SK-N-SH (cell line): ENCODE measurements around the gene GPR42. TPM values are rescaled to one million over a fixed set of nuclear protein-coding genes. Genes with fewer than 3 reads are reported as not detected.

Experiments used
- CTCF ChIA-PET: fragments of 300-600, 350-600 bp; formaldehyde crosslinking; extraction: SDS; loops from one replicate; lab custom pipeline; 2021; lab: Yijun Ruan, JAX
- POLR2A ChIA-PET: fragments of 350-600 bp; sonication (Branson Sonifier 250); formaldehyde crosslinking; extraction: SDS; loops from one replicate; lab custom pipeline; 2020; ENCODE audit warnings: antibody characterized with exemption, inconsistent platforms; lab: Yijun Ruan, JAX
- DNase-seq: peaks from one replicate; pipeline ENCODE4 v3.0.0; 2012
- H2AFZ ChIP-seq: fragments of 200-600 bp; sonication (generic); 2 replicates; pipeline ENCODE4 v1.8.1; 2016; ENCODE audit warnings: antibody characterized with exemption, mild to moderate bottlenecking, low read depth
- H3F3A ChIP-seq: fragments of 200-600 bp; sonication (generic); replicated peaks from 2 replicates; pipeline ENCODE3; 2016; ENCODE audit warnings: antibody characterized with exemption, mild to moderate bottlenecking; ENCODE audit not compliant: insufficient read depth
- H3K27ac ChIP-seq, 2 experiments: fragments of 200-500 bp in 1 of 2; fragments of 200-600 bp in 1 of 2; sonication (Bioruptor generic) in 1 of 2; sonication (generic), shearing (Covaris generic) in 1 of 2; 2 replicates each; pipeline versions ENCODE4 v1.5.1 to v1.6.1; 2014 to 2016; ENCODE audit warnings: low read depth in 2 of 2, inconsistent platforms in 1 of 2, low read length in 1 of 2, mild to moderate bottlenecking in 1 of 2, mixed read lengths in 1 of 2
- H3K27me3 ChIP-seq: fragments of 200-600 bp; sonication (generic), shearing (Covaris generic); 2 replicates; pipeline ENCODE4 v1.6.1; 2016; ENCODE audit warnings: mixed run types; ENCODE audit not compliant: insufficient read depth
- H3K36me3 ChIP-seq, 2 experiments: fragments of 200-500 bp in 1 of 2; fragments of 200-600 bp in 1 of 2; sonication (Bioruptor generic) in 1 of 2; sonication (generic) in 1 of 2; replicated peaks in 1 of 2; 2 replicates each; pipeline versions ENCODE3 to v1.5.1; 2014 to 2016; ENCODE audit warnings: low read length in 1 of 2, mild to moderate bottlenecking in 1 of 2; ENCODE audit not compliant: insufficient read depth in 2 of 2, control insufficient read depth in 1 of 2
- H3K4me1 ChIP-seq, 2 experiments: fragments of 200-500 bp in 1 of 2; fragments of 200-600 bp in 1 of 2; sonication (Bioruptor generic) in 1 of 2; sonication (generic), shearing (Covaris generic) in 1 of 2; 2 replicates each; pipeline versions ENCODE4 v1.5.1 to v1.6.1; 2014 to 2016; ENCODE audit warnings: low read depth in 1 of 2, low read length in 1 of 2, mixed run types in 1 of 2; ENCODE audit not compliant: insufficient read depth in 2 of 2, control insufficient read depth in 1 of 2
- H3K4me2 ChIP-seq: fragments of 200-600 bp; sonication (generic), shearing (Covaris generic); 2 replicates; pipeline ENCODE4 v1.6.1; 2017; ENCODE audit warnings: mixed run types
- H3K4me3 ChIP-seq, 2 experiments: fragments of 200-500 bp in 1 of 2; fragments of 200-600 bp in 1 of 2; sonication (Bioruptor generic) in 1 of 2; sonication (generic), shearing (Covaris generic) in 1 of 2; 2 replicates each; pipeline versions ENCODE4 v1.5.1 to v1.8.1; 2014 to 2016; ENCODE audit warnings: low read depth in 2 of 2, inconsistent platforms in 1 of 2, low read length in 1 of 2, mild to moderate bottlenecking in 1 of 2, mixed read lengths in 1 of 2, moderate library complexity in 1 of 2
- H3K79me2 ChIP-seq: fragments of 200-600 bp; sonication (generic); 2 replicates; pipeline ENCODE4 v1.8.1; 2017; ENCODE audit warnings: mild to moderate bottlenecking; ENCODE audit not compliant: insufficient read depth
- H3K9ac ChIP-seq: fragments of 200-600 bp; sonication (generic); 2 replicates; pipeline ENCODE4 v1.6.1; 2017; ENCODE audit warnings: mixed run types
- H3K9me2 ChIP-seq: fragments of 200-600 bp; sonication (generic); 2 replicates; pipeline ENCODE4 v1.6.1; 2017; ENCODE audit warnings: mixed run types
- H3K9me3 ChIP-seq: fragments of 200-600 bp; sonication (generic); 2 replicates; pipeline ENCODE4 v1.6.1; 2017; ENCODE audit warnings: mixed run types, mild to moderate bottlenecking, moderate library complexity
- H4K20me1 ChIP-seq: fragments of 200-600 bp; sonication (generic); 2 replicates; pipeline ENCODE4 v1.6.1; 2017; ENCODE audit warnings: mild to moderate bottlenecking, mixed run types; ENCODE audit not compliant: insufficient read depth
- CHD2 ChIP-seq: fragments of 150-350 bp; IDR thresholded peaks from 2 replicates; pipeline ENCODE4 v1.6.1; 2018; ENCODE audit warnings: low read length; ENCODE audit not compliant: partially characterized antibody
- ELF1 ChIP-seq: IDR thresholded peaks from 2 replicates; pipeline ENCODE4 v1.4.0; 2012
- EZH2phosphoT487 ChIP-seq: fragments of 200-600 bp; sonication (generic); IDR thresholded peaks from 2 replicates; pipeline ENCODE4 v1.6.1; 2017; ENCODE audit warnings: low read depth, mixed run types, mild to moderate bottlenecking, antibody characterized with exemption, moderate library complexity, borderline replicate concordance
- FOXJ3 ChIP-seq: sonication (generic); formaldehyde crosslinking; IDR thresholded peaks from 2 replicates; pipeline ENCODE4 v1.5.1; 2020; ENCODE audit warnings: mild to moderate bottlenecking, missing genetic modification reagents
- FOXM1 ChIP-seq: IDR thresholded peaks from 2 replicates; pipeline ENCODE4 v1.4.0; 2012; ENCODE audit warnings: low read depth, mild to moderate bottlenecking
- GATA2 ChIP-seq: sonication (generic); formaldehyde crosslinking; IDR thresholded peaks from 2 replicates; pipeline ENCODE4 v1.5.0; 2020; ENCODE audit warnings: mild to moderate bottlenecking, missing genetic modification reagents
- MXI1 ChIP-seq: IDR thresholded peaks from 2 replicates; pipeline ENCODE4 v1.6.1; 2012; ENCODE audit warnings: mild to moderate bottlenecking, low read depth, low read length, improper control_type of control experiment
- POLR2AphosphoS5 ChIP-seq: IDR thresholded peaks from 2 replicates; pipeline ENCODE4 v1.6.1; 2012; ENCODE audit warnings: low read depth, low read length
- RFX5 ChIP-seq: IDR thresholded peaks from 2 replicates; pipeline ENCODE4 v1.6.1; 2012; ENCODE audit warnings: mild to moderate bottlenecking, improper control_type of control experiment, low read length
- SIN3A ChIP-seq: IDR thresholded peaks from 2 replicates; pipeline ENCODE4 v1.6.1; 2012; ENCODE audit warnings: low read depth, mild to moderate bottlenecking, low read length, moderate library complexity, borderline replicate concordance
- USF1 ChIP-seq: IDR thresholded peaks from 2 replicates; pipeline ENCODE4 v1.4.0; 2012; ENCODE audit warnings: low read depth, borderline replicate concordance
- USF2 ChIP-seq: fragments of 150-350 bp; IDR thresholded peaks from 2 replicates; pipeline ENCODE4 v1.6.1; 2017; ENCODE audit warnings: antibody characterized with exemption, low read length, low read depth, borderline replicate concordance
- ZBTB33 ChIP-seq: IDR thresholded peaks from 2 replicates; pipeline ENCODE4 v1.4.0; 2012; ENCODE audit warnings: low read depth, borderline replicate concordance
- WGBS: methylation state at CpG from one replicate; pipeline ENCODE4 v1.1.6; 2017; ENCODE audit warnings: low lambda C conversion rate; 5-methylcytosine and 5-hydroxymethylcytosine counted together
- polyA plus RNA-seq, 3 experiments: library from polyadenylated mRNA; depleted of rRNA; stranded (reverse); fragments of >200 nt; gene quantifications; 2 replicates each; pipeline ENCODE4 v1.2.3, GENCODE V29; 2012

GPR42 gene
- polyA plus RNA-seq, 1 of the 3 experiments (the other 2 are of a cell fraction), result not detected

DNA sequence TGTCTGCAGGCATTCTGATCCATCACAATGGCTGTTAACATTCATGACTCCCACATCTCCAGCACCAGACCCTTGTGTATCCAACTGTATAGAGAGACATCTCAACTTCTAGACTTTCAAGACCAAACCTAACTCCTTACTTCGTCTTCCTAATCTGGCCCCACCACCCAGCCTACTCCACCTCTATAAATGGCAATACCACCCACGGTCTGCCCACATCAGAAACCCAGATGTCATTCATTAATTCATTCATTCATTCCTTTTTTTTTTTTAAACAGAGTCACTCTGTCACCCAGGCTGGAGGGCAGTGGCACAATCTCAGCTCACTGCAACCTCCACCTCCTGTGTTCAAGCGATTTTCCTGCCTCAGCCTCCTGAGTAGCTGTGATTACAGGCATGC, 10.4 kb downstream of the GPR42 start:
- WGBS, result 0% methylated on average over 3 of the region's 3 CpGs
- H3K9ac ChIP-seq, result no peak overlapping the region
- no peak overlapping the region for H2AFZ ChIP-seq
- CTCF ChIA-PET, result interaction anchor here (0.8 kb wide), 1 partner anchor 129 kb away, joined by 3 read pairs; no protein-coding TSS in a partner anchor
- H3K4me1 ChIP-seq, result no peaks in the 10 kb centered on the region
- H3F3A ChIP-seq, result no peaks in the 10 kb centered on the region
- no peak overlapping the region for H3K27ac ChIP-seq
- peaks cover 10% of the 10 kb centered on the region; the same call in 1 of the 2 replicates for H3K27me3 ChIP-seq
- POLR2A ChIA-PET, result no interaction called here
- H4K20me1 ChIP-seq, result no peaks in the 10 kb centered on the region
- no peak overlapping the region for H3K4me3 ChIP-seq
- H3K79me2 ChIP-seq, result no peaks in the 10 kb centered on the region
- no peaks in the 10 kb centered on the region for H3K9me2 ChIP-seq
- peaks cover 4% of the 10 kb centered on the region; the same call in 1 of the 2 replicates for H3K9me3 ChIP-seq
- TF ChIP-seq POLR2AphosphoS5, result no peak
- H3K4me2 ChIP-seq, result no peak overlapping the region
- no peak for DNase-seq
- no peaks in the 10 kb centered on the region for H3K36me3 ChIP-seq

DNA sequence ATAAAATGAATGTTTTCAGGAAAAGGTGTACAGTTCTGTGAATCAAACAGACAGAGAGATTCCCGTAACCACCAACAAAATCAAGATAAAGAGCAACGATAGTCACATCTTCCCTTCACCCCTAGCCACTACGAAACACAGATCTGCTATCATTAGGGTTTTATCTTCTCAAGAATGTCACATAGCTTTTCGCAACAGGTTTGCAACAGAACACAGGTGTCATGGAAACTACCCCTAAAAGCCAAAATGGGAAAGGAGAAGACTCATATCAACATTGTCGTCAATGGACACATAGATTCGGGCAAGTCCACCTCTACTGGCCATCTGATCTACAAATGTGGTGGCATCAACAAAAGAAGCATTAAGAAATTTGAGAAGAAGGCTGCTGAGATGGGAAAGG, 11.1 kb downstream of the GPR42 start:
- Histone ChIP-seq H3K9me2 (no peaks in the 10 kb centered on the region), H3K9ac (no peak overlapping the region), H3K36me3 (no peaks in the 10 kb centered on the region), H2AFZ (no peak overlapping the region), H3K4me1 (no peaks in the 10 kb centered on the region), H3K79me2 (no peaks in the 10 kb centered on the region), H3K27me3 (0 out of 2 replicates have a peak, but pooled peaks cover 8% of the 10 kb centered on the region), H4K20me1 (no peaks in the 10 kb centered on the region), H3K4me2 (no peak overlapping the region), H3K27ac (no peak overlapping the region), H3F3A (no peaks in the 10 kb centered on the region), H3K4me3 (no peak overlapping the region), H3K9me3 (peaks cover 10% of the 10 kb centered on the region; the same call in 1 of the 2 replicates)
- POLR2A ChIA-PET, result no interaction called here
- WGBS, result 5% methylated on average over 6 of the region's 6 CpGs
- CTCF ChIA-PET, result interaction anchor here (0.6 kb wide), 1 partner anchor 113 kb away, joined by 3 read pairs; no protein-coding TSS in a partner anchor
- no peak for DNase-seq
- TF ChIP-seq EZH2phosphoT487, result no peak
- TF ChIP-seq SIN3A, result no peak
- no peak for TF ChIP-seq ZBTB33
- TF ChIP-seq RFX5, result no peak
- TF ChIP-seq USF2, result no peak
- TF ChIP-seq USF1, result no peak
- no peak for TF ChIP-seq GATA2
- TF ChIP-seq FOXM1, result no peak
- no peak for TF ChIP-seq ELF1
- TF ChIP-seq FOXJ3 (CRISPR knock-in tag), result no peak
- TF ChIP-seq MXI1, result no peak
- TF ChIP-seq CHD2, result no peak
